Activated gamma-delta T cell (primary cell): ENCODE measurements around the gene DNAJC2.
A peak's percentile ranks its signal among the peaks of the same experiment; 100 is the strongest.

ENCODE experiments used
- DNase-seq: peaks from one replicate; lab custom pipeline; 2025; lab: John Stamatoyannopoulos, UW
- total RNA-seq, 2 donors: gene quantifications; one replicate each; lab custom pipeline; 2026; lab: John Stamatoyannopoulos, UW

Gene DNAJC2, protein sequence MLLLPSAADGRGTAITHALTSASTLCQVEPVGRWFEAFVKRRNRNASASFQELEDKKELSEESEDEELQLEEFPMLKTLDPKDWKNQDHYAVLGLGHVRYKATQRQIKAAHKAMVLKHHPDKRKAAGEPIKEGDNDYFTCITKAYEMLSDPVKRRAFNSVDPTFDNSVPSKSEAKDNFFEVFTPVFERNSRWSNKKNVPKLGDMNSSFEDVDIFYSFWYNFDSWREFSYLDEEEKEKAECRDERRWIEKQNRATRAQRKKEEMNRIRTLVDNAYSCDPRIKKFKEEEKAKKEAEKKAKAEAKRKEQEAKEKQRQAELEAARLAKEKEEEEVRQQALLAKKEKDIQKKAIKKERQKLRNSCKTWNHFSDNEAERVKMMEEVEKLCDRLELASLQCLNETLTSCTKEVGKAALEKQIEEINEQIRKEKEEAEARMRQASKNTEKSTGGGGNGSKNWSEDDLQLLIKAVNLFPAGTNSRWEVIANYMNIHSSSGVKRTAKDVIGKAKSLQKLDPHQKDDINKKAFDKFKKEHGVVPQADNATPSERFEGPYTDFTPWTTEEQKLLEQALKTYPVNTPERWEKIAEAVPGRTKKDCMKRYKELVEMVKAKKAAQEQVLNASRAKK
- total RNA-seq = 61.5 to 72.0 reads per million in 2 donors

DNA sequence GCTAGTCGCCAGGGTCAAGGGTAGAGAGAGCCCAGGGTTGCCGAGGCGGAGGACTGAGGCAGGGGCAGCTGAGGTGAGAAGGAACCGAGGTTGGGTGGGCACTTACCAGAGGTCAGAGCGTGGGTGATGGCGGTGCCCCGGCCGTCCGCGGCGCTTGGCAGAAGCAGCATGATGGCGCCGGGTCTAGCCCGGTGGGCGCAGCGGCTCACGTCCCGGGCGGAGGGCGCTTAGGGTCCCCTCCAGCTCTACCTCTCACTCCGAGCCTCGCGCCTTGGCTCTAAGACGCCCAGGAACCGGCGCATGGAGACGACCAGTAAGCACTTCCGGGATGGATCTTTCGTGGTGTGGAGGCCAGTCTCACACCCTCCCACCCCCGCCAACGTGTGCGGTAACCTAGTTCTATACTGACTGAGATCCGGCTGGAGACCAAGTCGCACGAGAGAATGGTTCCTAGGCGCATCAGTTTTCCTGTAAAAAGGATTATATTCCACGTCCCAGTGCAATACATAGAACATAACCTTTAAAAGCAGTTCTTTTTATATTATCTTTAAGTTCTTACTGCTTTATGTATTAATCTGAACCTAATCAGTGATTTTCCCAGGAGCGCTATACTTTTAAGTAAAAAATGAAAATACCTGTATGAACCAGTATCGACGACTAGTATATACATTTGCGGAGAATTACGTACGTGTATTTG lies at the start of gene DNAJC2:
Gene DNAJC2 (minus strand): TSS at position 315 of the 697 bp plus-strand sequence. CDS start 145 bp downstream, at position 170.
- DNase-seq = peak; percentile 41

DNA sequence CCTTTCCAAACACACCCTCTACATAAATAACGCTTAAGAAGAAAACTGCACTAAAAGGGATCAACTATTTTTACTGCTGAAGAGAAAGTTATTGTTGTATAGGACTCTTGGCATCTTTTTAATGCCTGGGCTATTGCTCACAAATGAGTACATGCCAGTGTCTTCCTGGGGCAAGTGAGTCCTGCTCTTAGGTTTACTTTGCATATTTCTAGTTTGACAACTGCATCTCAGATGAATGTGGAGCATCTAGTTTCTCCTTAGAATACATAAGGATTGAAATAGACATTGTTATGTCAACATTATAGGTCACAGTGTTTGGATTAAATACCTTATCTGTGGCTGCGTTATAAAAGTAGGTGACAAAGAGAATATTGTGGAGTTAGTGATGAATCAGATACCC lies 47.4 kb upstream of the DNAJC2 start:
- no peak for DNase-seq

DNA sequence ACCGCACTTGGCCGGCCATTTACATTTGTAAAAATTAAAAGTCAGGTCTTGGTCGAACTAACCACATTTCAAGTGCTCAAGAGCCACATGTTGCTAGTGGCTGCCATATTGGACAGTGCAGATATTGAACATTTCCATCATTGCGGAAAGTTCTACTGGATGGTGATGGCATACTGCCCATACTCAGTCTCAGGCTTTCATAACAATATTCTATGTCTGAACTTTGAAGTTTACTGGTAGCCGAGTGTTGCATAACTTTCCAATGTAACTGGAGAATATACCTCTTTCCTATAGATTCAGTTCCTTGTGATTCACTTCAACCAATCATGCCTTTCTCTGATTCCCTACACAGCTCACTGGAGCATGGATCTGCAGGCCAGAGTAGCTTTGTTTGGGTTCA lies 46.6 kb upstream of the DNAJC2 start:
- DNase-seq = no peak

DNA sequence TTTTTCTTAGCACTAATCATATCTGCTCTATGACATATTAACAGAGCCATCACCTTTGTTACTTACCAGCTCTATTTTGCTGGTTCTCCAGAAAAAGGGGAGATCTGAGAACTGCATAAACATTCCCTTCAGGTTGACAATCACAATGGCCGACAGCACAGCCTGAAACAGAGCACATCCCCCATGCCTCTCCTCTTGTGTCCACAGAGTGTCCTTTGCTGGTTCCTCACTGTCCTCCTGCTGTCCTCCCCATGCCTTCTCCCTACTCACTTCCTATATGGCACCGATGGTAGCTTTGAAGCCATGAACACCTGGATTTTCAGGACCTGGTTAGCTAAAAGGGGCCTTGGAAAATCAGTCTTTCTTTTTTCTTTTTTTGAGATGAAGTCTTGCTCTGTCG lies 44.7 kb upstream of the DNAJC2 start:
- DNase-seq = no peak

DNA sequence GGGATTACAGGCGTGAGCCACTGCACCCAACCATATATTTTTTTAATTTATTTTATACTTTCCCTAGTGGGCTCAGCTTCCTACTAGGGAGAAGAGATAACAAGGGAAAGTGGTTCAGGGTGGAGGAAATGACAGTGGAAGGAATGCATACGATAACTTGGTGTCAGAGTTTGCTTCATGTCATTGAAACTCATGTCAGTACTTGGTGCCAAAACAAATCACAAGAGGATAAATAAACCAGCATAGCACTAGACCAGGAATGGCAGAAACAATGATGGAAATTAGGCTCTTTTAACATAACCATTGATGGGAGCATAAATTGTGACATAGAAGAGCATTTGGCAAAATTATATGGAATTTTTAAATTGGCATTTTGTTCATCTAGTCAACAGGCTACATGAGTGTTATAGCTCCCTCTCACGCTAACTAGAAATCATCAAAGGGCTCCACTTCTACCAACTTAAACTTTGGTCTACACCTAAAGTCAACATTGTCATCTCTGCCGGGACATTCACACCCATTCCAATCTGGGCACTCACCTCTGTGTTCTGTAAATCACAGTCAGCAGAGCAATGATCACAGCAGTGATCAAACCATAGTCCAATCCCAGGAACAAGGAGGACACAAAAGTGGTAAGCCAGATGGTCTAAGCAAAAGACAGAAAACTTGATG lies 44.0 kb upstream of the DNAJC2 start:
- no peak for DNase-seq

DNA sequence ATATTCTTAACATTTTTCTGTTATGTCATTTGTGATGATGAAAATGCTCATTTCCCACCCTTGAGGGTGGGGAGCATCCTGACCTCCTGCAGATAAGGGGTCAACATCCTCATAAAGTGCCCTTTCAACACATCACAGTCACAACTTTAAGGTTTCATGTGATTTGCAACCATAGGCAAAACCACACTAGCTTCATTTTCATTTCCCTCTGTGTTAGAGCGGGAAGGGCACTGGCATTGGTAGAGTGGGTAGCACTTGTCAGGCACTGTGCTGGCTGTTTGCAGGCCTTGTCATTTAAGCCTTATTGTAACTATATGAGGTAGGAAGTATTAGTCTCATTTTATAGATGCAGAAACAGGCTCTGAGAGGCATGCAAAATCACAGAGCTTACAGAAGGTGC lies 42.7 kb upstream of the DNAJC2 start:
- no peak for DNase-seq

DNA sequence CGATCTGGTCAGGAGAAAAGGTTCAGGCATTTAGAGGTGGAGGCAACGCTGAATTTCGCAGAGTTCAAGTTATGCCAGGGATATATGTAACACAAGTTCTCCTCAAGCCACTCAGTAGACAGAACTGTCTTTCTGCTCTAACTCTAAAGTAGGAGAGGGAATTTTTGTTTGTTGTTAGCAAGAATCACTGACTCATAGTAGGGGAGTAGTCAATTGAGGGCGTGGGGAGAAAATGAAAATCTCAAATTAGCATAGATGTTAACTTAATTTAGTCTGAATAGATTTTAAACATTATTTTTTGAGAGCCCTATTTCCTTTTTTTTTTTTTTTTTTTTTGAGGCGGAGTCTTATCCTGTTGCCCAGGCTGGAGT lies 37.5 kb upstream of the DNAJC2 start:
- DNase-seq = no peak

DNA sequence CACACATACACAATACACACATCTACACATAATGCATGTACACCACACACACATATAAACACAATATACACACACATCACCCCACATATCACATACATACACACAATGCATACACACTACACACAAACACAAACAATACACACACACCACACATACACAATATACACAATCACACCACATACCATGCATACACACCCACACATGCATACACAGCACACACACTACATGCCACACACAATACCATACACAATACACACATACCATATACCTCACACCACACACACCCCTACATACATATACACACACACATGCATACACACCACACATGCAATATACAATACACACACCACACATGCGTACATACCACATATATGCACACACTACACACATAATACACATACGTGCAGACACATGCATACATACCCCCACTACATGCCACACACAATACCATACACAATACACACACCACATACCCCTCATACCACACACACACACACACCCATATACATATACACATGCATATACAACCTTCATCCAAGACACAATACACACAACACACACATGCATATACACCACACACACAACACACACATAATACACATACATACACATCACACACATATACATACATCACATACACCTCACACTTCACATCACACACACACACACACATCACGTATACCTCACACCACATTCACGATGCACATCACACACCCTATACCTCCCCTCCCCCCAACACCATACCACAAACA lies 36.9 kb upstream of the DNAJC2 start:
- no peak for DNase-seq

DNA sequence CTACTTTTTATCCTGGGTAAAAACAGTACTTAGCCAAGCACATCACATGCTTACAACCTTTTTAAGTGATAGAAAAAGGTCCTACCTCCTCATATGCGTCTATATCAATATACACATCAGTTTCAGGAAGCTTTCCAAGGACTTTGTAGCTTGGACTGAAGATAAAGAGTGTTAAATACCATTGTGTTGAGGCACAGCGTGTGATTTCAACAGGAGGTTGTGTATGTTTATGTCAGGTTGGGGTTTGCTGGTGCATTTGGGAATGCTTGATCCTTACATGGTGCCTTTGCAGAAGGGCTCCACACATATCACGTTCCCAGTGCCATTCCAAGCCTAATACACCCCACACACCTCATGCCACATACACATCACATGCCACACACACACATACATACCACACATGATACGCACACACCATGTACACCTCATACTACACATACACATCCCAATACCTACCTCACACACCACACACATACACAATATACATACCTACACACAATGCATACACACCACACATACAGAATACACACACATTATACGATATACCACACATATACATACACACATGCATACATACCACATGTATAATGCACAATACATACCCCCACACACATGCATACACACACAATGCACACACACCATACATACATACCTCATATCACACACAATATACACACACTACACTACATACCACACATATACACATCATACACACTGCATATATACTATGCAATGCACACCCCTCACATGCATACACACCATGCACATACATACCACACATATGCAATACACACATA lies 36.0 kb upstream of the DNAJC2 start:
- DNase-seq = no peak

DNA sequence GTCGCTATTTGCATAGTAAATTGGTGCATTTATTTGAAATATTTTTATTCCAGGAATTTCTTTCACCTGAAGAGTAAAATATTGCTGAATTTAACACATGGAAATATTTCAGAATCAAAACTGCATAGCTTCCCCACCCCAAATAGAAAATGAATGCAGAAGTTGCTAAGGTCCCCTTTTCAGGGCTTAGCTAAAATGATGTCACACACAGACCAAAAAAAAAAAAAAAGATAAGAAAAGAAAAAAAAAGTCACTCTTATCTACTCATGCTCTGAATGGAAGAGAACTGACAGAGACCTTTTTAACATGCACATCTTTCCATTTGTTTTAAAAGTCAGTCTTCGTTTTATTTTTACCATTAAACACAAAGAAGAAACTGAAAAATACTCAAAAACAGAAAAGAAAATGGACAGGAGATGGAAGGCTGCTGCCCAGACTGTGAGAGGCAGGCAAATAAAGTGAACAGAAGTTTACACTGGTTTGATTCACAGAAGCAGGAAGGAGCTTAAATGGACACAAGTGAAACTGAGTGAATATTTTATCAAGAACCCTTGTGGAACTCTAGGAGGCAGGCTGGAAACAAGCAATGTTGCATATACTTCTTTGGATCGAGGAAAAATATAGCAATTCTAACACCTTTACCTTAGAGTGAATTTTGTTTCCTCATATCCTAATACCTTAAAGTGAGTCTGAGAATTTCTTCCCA lies 34.9 kb upstream of the DNAJC2 start:
- DNase-seq = no peak

DNA sequence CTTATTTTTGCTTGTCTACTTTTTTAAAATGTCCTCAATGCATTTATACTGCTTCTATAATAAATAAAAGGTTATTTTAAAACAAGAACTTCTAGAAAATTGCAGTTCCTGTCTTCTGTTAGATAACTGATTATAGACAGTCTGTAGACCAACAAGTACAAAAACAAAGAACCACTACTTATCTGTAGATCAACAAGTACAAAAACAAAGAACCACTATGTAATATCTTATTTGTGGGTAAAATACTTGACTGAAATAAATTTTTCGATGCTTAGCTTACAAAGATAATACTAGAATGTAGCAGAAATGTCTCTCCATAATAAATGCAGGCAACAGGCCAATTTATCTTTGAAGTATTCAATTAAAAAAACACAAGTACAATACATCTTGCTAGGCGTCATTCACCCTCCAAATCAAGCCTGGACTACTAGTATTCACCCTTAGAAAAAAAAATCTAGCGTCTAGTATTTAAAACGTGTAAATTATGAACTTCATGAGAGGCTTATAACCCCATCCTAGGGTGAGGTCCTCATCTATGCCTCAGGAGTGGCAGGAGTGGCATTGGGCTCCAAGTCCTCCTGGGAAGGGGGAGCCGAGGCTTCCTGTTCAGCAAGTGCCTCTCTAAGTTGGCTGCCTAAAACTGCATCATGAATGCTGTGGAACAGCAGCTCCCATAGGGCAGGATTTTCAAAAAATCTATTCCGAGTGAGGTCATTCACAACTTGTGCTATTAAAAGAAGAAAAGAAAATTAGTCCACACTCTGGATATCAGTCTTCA lies 29.5 kb upstream of the DNAJC2 start:
- DNase-seq = no peak

DNA sequence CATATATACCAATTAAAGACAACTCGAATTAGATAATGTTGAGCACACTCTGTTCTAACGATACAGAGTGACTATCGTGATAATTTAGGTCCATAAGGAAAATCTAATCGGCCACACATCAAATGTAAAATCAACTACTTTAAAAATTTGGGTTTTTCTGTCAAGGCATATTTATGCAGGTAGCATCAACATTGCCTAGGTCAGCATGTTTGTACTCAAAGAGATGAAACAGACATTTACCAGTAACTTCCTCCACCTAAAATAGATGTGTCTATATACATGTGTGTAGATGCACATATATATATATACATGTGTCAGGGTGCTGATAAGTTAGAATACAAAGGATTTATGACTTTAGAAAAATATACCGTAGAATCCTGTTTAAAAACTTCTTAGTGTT lies 24.9 kb upstream of the DNAJC2 start:
- DNase-seq = no peak

DNA sequence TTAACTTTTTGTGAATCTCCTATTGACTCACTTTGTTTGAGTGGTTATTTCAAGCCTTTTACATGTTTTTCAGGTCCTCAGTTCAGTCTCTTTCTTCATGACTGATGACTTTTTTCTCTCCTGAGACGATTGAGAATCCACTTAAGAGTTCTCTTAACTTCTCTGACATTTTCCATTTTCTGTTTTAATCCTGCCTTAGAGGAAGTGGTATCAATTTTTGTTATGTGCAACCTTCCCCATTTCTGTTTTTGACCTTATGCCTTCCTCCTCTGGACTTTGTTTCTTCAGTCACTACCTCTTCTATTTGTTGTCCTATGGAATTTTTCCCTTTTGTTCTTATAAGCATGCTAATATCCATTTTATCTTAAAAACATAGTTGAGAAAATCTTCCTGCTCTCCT lies 5.2 kb upstream of the DNAJC2 start:
- DNase-seq = no peak

DNA sequence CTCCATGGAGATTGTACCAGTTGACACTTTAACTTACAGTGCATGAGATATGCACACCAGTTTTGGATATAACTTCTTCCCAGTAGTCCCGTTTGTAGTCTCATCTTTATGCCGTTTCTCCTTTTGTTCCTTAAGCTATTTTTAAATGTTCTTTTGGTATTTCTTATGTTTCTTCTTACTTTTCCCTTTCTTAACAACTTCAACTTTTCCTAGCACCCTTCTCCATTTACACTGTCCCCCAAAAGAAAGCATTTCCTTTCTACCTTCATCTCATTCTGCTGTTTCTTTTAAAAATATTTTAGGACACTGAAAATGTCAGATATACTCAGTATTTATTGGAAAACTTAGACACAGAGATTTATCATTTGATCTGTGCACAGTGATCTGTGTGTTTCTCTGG lies 4.4 kb upstream of the DNAJC2 start:
- DNase-seq = no peak

DNA sequence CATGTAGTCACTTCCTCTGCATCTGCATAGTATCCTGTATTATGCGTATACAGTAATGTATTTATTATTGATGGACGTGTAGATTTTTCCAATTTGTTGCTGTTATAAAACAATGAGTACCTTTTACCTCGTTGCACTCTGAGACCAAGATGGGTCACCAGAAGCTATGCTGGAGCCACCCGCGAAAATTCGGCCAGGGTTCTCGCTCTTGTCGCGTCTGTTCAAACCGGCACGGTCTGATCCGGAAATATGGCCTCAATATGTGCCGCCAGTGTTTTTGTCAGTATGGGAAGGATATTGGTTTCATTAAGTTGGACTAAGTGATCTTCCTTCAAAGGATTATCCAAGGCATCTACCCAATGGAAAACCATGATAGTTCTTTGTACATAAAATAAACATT lies 3.9 kb upstream of the DNAJC2 start:
- DNase-seq = no peak

DNA sequence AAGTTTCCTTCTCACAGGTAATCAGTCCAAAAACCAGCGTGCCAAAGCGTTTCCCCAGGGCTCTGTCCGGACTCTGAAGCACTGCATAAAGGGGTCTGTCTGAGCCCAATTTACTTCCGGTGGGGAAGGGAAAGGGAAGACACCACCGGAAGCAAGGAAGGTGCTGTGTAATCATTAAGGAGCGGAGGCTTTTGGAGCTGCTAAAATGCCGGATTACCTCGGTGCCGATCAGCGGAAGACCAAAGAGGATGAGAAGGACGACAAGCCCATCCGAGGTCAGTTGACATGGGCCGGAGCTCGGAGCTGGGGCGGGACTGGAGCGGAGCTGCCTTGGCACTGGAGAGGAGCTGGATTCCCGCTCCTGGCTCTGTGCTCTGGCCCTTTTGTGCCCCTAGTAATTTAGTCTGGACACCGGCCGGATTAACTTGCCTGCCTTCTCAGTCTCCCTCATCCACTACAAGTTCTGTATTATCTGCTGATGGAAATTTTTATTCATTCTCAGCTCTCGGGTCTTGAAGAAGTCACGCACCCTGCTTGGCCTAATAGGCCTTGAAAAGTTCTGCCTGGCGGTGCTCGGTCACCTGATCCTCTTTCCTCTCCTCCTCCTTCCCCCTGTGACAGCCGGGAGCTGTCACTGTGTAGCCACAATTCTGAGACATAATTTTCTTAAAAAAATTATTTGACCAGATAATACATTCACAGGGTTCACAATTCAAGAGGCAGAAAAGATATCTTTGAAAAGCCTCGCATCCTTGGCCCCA lies 3.1 kb upstream of the DNAJC2 start, which contains the start of gene PSMC2:
Gene PSMC2 (plus strand): TSS at position 137 of the 761 bp plus-strand sequence. CDS start 69 bp downstream, at position 206.
- peak; percentile 10 for DNase-seq

DNA sequence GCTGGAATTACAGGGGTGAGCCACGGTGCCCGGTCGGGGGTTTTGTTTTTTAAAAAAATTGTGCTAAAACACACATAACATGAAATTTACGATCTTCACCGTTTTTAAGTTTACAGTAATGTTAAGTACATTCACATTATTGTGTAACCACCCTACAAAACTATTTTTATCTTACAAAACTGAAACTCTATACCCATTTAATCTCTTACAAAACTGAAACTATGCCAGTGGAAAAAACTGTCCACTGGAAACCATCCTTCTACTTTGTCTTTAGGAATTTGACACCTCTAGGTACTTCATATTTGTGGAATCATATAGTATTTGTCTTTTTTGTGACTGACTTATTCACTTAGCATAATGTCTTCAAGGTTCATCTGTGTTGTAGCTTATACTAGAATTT lies 1.8 kb upstream of the DNAJC2 start:
- no peak for DNase-seq

DNA sequence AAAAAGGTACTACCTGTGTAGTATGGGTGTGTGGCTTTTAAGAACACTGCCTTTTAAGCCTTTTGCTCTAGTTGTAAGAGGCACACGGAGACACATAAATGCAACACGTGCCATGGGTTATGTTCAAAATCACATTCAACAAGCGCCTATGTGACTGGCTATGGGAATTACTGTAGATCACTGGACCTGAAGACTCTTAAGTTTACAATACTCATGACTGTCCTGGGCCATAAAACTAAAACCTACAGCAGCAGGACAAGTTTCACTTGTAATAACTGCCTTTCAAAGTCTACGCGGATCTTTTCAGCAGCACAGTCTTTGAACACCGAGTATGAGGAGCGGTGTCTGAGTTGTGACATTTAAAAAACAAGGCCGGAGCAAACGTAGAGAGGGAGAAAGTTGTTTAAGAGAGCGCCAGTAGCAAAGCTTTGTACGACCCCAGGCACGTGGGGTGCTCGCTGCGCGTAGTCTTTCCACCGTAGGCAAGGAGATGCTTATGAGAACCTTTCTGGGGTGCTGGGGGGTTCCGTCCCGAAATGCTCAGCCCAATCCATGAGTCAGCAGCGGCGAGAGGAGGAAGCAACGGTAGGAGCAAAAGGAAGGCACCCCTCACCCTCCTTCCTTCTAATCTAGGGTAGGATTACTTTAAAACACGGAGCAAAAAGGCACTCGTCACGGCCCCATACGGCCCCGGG lies 662 bp downstream of the DNAJC2 start:
- no peak for DNase-seq
